GM19467 (cell line): Measurements from ENCODE around the gene DIO3.

Source experiments
- ATAC-seq: cut with Tn5 transposase; IDR thresholded peaks from one replicate; pipeline ENCODE4 v1.9.1; 2021; ENCODE audit warnings: mild to moderate bottlenecking, moderate library complexity; ENCODE audit not compliant: unreplicated experiment

DIO3 gene

GRCh38 chr14:101561145-101561896 is at the start of gene DIO3:
Gene DIO3 (plus strand): TSS chr14:101561495.
- ATAC-seq, result no peak

GRCh38 chr14:101511620-101512375 is 49.5 kb upstream of the DIO3 start:
- ATAC-seq, result no peak

GRCh38 chr14:101512376-101512695 is 49.0 kb upstream of the DIO3 start:
- ATAC-seq, result no peak

- no peak for ATAC-seq
Observed at GRCh38 chr14:101514136-101514535, 47.2 kb upstream of the DIO3 start.

GRCh38 chr14:101516401-101516800 is 44.9 kb upstream of the DIO3 start:
- ATAC-seq, result no peak

- ATAC-seq, result no peak
Observed at GRCh38 chr14:101518611-101519473, 42.5 kb upstream of the DIO3 start.

- no peak for ATAC-seq
Observed at GRCh38 chr14:101520621-101521472, 40.4 kb upstream of the DIO3 start.

- no peak for ATAC-seq
Observed at GRCh38 chr14:101521473-101521915, 39.8 kb upstream of the DIO3 start.

GRCh38 chr14:101521978-101522377 is 39.3 kb upstream of the DIO3 start:
- no peak for ATAC-seq

GRCh38 chr14:101525640-101526527 is 35.4 kb upstream of the DIO3 start:
- no peak for ATAC-seq

GRCh38 chr14:101527987-101528386 is 33.3 kb upstream of the DIO3 start:
- ATAC-seq, result no peak

GRCh38 chr14:101529079-101529478 is 32.2 kb upstream of the DIO3 start:
- ATAC-seq, result no peak

GRCh38 chr14:101534198-101534597 is 27.1 kb upstream of the DIO3 start:
- no peak for ATAC-seq

- ATAC-seq, result no peak
Observed at GRCh38 chr14:101535232-101535631, 26.1 kb upstream of the DIO3 start.

GRCh38 chr14:101535701-101536207 is 25.5 kb upstream of the DIO3 start:
- ATAC-seq, result no peak

GRCh38 chr14:101537286-101537685 is 24.0 kb upstream of the DIO3 start:
- ATAC-seq, result no peak

- no peak for ATAC-seq
Observed at GRCh38 chr14:101538878-101539277, 22.4 kb upstream of the DIO3 start.

- ATAC-seq, result no peak
Observed at GRCh38 chr14:101539880-101540279, 21.4 kb upstream of the DIO3 start.
